ENCODE measurements around the gene RELL2.

Gene RELL2

DNA sequence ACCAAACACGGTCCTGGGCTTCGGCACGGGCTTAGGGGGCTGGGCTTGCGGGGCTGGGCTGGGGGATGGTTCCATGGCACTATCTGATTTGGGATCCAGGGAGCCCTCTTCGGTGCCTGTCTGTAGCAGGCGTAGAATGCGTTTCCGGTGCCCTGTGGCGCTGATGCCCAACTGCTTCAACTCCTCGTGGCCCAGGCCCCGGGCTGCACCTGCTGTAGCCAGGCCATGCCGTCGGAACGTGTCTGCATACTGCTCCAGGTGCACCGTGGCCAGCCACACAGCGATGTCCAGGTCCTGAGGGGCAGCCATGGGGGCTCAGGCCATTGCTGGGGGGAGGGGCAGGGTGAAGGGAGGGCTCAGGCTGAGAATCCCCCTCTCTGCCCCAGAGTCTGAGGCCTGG is 43.4 kb downstream of the RELL2 start:
- no peaks in the 10 kb centered on the region for H3K79me2 ChIP-seq (ENCODE audit: low read length)
- H3K27me3 ChIP-seq (replicated peaks; ENCODE audit: insufficient read depth, low read length): peaks cover 13% of the 10 kb centered on the region; the same call in 1 of the 2 replicates
- H3F3A ChIP-seq (ENCODE audit: insufficient read depth, low read length): no peaks in the 10 kb centered on the region
- H3K9me3 ChIP-seq (replicated peaks; ENCODE audit: insufficient read depth, low read length): no peaks in the 10 kb centered on the region
- no peak for DNase-seq
- H3K36me3 ChIP-seq (replicated peaks; ENCODE audit: insufficient read depth, low read length): no peaks in the 10 kb centered on the region
- H3K9ac ChIP-seq (ENCODE audit: low read length): no peak overlapping the region
- TF ChIP-seq EZH2 (optimal IDR thresholded peaks at IDR 0.05; ENCODE audit: low read depth, low read length) (no peak), EZH2phosphoT487 (IDR thresholded peaks at IDR 0.05; ENCODE audit: low read length) (no peak)
- TF ChIP-seq, protein P1, sequence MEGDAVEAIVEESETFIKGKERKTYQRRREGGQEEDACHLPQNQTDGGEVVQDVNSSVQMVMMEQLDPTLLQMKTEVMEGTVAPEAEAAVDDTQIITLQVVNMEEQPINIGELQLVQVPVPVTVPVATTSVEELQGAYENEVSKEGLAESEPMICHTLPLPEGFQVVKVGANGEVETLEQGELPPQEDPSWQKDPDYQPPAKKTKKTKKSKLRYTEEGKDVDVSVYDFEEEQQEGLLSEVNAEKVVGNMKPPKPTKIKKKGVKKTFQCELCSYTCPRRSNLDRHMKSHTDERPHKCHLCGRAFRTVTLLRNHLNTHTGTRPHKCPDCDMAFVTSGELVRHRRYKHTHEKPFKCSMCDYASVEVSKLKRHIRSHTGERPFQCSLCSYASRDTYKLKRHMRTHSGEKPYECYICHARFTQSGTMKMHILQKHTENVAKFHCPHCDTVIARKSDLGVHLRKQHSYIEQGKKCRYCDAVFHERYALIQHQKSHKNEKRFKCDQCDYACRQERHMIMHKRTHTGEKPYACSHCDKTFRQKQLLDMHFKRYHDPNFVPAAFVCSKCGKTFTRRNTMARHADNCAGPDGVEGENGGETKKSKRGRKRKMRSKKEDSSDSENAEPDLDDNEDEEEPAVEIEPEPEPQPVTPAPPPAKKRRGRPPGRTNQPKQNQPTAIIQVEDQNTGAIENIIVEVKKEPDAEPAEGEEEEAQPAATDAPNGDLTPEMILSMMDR (IDR thresholded peaks at IDR 0.05; ENCODE audit: low read length): no peak
- no peak overlapping the region for H2AFZ ChIP-seq (ENCODE audit: low read length)
- H3K4me2 ChIP-seq (ENCODE audit: low read depth, low read length): no peak overlapping the region
- H3K9me2 ChIP-seq (replicated peaks; ENCODE audit: insufficient read depth, low read length): no peaks in the 10 kb centered on the region
- H3K4me1 ChIP-seq (ENCODE audit: low read length): no peaks in the 10 kb centered on the region
- no peaks in the 10 kb centered on the region for H4K20me1 ChIP-seq (ENCODE audit: insufficient read depth, low read length)
- no peak overlapping the region for H3K4me3 ChIP-seq (ENCODE audit: low read length)
- no peak overlapping the region for H3K27ac ChIP-seq (ENCODE audit: low read length)

DNA sequence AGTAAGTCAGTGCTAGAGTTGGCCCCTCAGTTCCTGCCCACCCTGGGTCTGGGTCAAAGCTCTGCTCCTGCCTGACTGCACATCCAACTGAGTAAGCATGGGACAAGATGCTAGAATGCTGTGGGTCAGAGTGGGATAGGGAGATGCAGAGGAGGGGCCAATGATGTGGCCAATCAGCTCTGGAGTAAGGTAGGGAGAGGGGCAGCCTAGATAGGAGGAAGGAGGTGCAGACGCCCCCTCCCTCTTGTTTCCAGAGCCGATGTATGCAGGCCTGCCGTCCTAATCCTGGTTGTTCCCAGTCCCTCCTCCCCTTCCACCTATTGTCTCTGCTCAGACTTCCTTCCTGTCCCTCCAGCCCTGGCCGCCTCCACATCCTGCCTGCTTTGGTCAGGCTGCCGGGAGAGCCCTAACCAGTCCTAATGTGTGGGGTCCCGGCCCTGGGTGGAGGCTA is 44.0 kb downstream of the RELL2 start:
- H3F3A ChIP-seq (ENCODE audit: insufficient read depth, low read length): no peaks in the 10 kb centered on the region
- no peaks in the 10 kb centered on the region for H3K9me3 ChIP-seq (replicated peaks; ENCODE audit: insufficient read depth, low read length)
- no peak overlapping the region for H3K4me3 ChIP-seq (ENCODE audit: low read length)
- no peaks in the 10 kb centered on the region for H3K36me3 ChIP-seq (replicated peaks; ENCODE audit: insufficient read depth, low read length)
- no peaks in the 10 kb centered on the region for H3K79me2 ChIP-seq (ENCODE audit: low read length)
- no peak overlapping the region for H3K9ac ChIP-seq (ENCODE audit: low read length)
- H3K4me1 ChIP-seq (ENCODE audit: low read length): no peaks in the 10 kb centered on the region
- no peak overlapping the region for H3K27ac ChIP-seq (ENCODE audit: low read length)
- no peak overlapping the region for H2AFZ ChIP-seq (ENCODE audit: low read length)
- no peaks in the 10 kb centered on the region for H4K20me1 ChIP-seq (ENCODE audit: insufficient read depth, low read length)
- no peak for TF ChIP-seq EZH2 (optimal IDR thresholded peaks at IDR 0.05; ENCODE audit: low read depth, low read length)
- TF ChIP-seq, protein P1 (IDR thresholded peaks at IDR 0.05; ENCODE audit: low read length): no peak
- no peak for TF ChIP-seq EZH2phosphoT487 (IDR thresholded peaks at IDR 0.05; ENCODE audit: low read length)
- H3K9me2 ChIP-seq (replicated peaks; ENCODE audit: insufficient read depth, low read length): no peaks in the 10 kb centered on the region
- DNase-seq: no peak
- H3K27me3 ChIP-seq (replicated peaks; ENCODE audit: insufficient read depth, low read length): peaks cover 13% of the 10 kb centered on the region; the same call in 1 of the 2 replicates
- H3K4me2 ChIP-seq (ENCODE audit: low read depth, low read length): no peak overlapping the region

DNA sequence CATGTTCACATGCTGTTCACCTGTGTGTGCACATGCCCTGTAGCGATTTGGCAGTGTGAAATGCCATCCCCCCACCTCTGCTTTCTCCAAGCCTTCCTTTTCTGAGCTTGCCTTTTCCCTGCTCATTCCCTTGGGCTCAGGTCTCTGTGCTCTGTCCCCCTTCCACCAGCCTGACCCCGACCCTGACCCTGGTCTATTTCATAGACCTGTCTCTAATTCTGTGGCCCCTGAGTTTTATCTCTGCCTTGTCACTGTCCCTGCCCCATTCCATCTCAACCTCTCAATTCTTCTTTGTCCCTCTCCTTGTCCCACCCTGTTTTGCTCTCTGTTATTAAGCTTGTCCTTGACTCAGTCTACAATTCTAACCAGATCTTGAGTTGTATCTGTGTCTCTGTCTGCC is 44.5 kb downstream of the RELL2 start:
- H4K20me1 ChIP-seq (ENCODE audit: insufficient read depth, low read length): no peaks in the 10 kb centered on the region
- H3K79me2 ChIP-seq (ENCODE audit: low read length): no peaks in the 10 kb centered on the region
- DNase-seq: no peak
- no peaks in the 10 kb centered on the region for H3K9me2 ChIP-seq (replicated peaks; ENCODE audit: insufficient read depth, low read length)
- peak overlapping the region; percentile 61; the same call in 1 of the 2 replicates for H3K4me2 ChIP-seq (ENCODE audit: low read depth, low read length)
- H3K27ac ChIP-seq (ENCODE audit: low read length): no peak overlapping the region
- H3K4me1 ChIP-seq (ENCODE audit: low read length): no peaks in the 10 kb centered on the region
- H3K9me3 ChIP-seq (replicated peaks; ENCODE audit: insufficient read depth, low read length): no peaks in the 10 kb centered on the region
- TF ChIP-seq EZH2phosphoT487 (IDR thresholded peaks at IDR 0.05; ENCODE audit: low read length) (no peak), EZH2 (optimal IDR thresholded peaks at IDR 0.05; ENCODE audit: low read depth, low read length) (no peak)
- TF ChIP-seq, protein P1 (IDR thresholded peaks at IDR 0.05; ENCODE audit: low read length): no peak
- H2AFZ ChIP-seq (ENCODE audit: low read length): peak overlapping the region; percentile 45; the same call in 1 of the 2 replicates
- H3K9ac ChIP-seq (ENCODE audit: low read length): no peak overlapping the region
- H3K27me3 ChIP-seq (replicated peaks; ENCODE audit: insufficient read depth, low read length): peaks cover 13% of the 10 kb centered on the region; the same call in 1 of the 2 replicates
- H3F3A ChIP-seq (ENCODE audit: insufficient read depth, low read length): no peaks in the 10 kb centered on the region
- no peak overlapping the region; the same call in 1 of the 2 replicates for H3K4me3 ChIP-seq (ENCODE audit: low read length)
- H3K36me3 ChIP-seq (replicated peaks; ENCODE audit: insufficient read depth, low read length): no peaks in the 10 kb centered on the region

Measured in MM.1S (cell line).